Activated CD8-positive, alpha-beta memory T cell treated with anti-CD3 and anti-CD28 coated beads, Interleukin-2, amount 50 U/mL, for 1 hour (primary cell): Measurements from ENCODE around the gene ADRB1.

ENCODE experiments used
- DNase-seq: peaks from one replicate; pipeline ENCODE4 v3.0.0-alpha.2; 2020; ENCODE audit errors: extremely low read depth

ADRB1 gene

GRCh38 chr10:114094795-114095194, 51.1 kb downstream of the ADRB1 start:
- no peak for DNase-seq

- no peak for DNase-seq
Observed at GRCh38 chr10:114095559-114096337, 52.1 kb downstream of the ADRB1 start.
